ENCODE results near the gene MAN1B1.

- TF ChIP-seq ZNF8 (CRISPR knock-in tag; IDR thresholded peaks at IDR 0.05) (no peak), POU6F1 (CRISPR knock-in tag; IDR thresholded peaks at IDR 0.05; ENCODE audit: borderline replicate concordance, low read depth) (no peak), PATZ1 (CRISPR knock-in tag; IDR thresholded peaks at IDR 0.05; ENCODE audit: borderline replicate concordance) (no peak), ZFP30 (CRISPR knock-in tag; IDR thresholded peaks at IDR 0.05) (no peak), RARB (CRISPR knock-in tag; IDR thresholded peaks at IDR 0.05) (no peak), CSDC2 (CRISPR knock-in tag; IDR thresholded peaks at IDR 0.05) (no peak), ISL1 (CRISPR knock-in tag; IDR thresholded peaks at IDR 0.05) (no peak), PPARA (CRISPR knock-in tag; IDR thresholded peaks at IDR 0.05; ENCODE audit: borderline replicate concordance) (no peak), CREB5 (CRISPR knock-in tag; IDR thresholded peaks at IDR 0.05; ENCODE audit: low read depth) (no peak), ARNTL (CRISPR knock-in tag; IDR thresholded peaks at IDR 0.05; ENCODE audit: borderline replicate concordance, low read depth) (no peak), SNAI2 (CRISPR knock-in tag; IDR thresholded peaks at IDR 0.05) (no peak), BACH2 (CRISPR knock-in tag; IDR thresholded peaks at IDR 0.05; ENCODE audit: borderline replicate concordance) (no peak), ZFP3 (CRISPR knock-in tag; IDR thresholded peaks at IDR 0.05) (no peak)
These were observed 20.0 kb downstream of the MAN1B1 start for GRCh38 chr9:137106662-137107250.
